Upper lobe of left lung (tissue), 6 donors: ENCODE measurements around the gene MAD2L1. TPM values are rescaled to one million over a fixed set of nuclear protein-coding genes. Genes with fewer than 3 reads are reported as not detected.

ENCODE experiments used
- ATAC-seq, 2 donors: fragments of 200-7000 bp; cut with Tn5 transposase; one replicate each; pipeline ENCODE4 v1.9.1; 2022; ENCODE audit warnings: mild to moderate bottlenecking in 2 of 2, moderate library complexity in 2 of 2; ENCODE audit not compliant: low FRiP score in 2 of 2
- DNase-seq, 2 donors: peaks; one replicate each; pipeline ENCODE4 v3.0.0-alpha.2; 2019 to 2020
- H3K27ac ChIP-seq, 4 donors: fragments of 200-600 bp; sonication (generic); one replicate each; pipeline ENCODE4 v1.5.1; 2016 to 2019
- H3K27me3 ChIP-seq, 4 donors: fragments of 200-600 bp; sonication (generic); one replicate each; pipeline ENCODE4 v1.5.1; 2017 to 2019
- H3K36me3 ChIP-seq, 4 donors: fragments of 200-600 bp; sonication (generic); one replicate each; pipeline ENCODE4 v1.5.1; 2016 to 2019
- H3K4me1 ChIP-seq, 4 donors: fragments of 200-600 bp; sonication (generic); one replicate each; pipeline ENCODE4 v1.5.1; 2018 to 2019
- H3K4me3 ChIP-seq, 4 donors: fragments of 200-600 bp; sonication (generic); one replicate each; pipeline ENCODE4 v1.5.1; 2017 to 2019; ENCODE audit warnings: mild to moderate bottlenecking in 2 of 4, moderate library complexity in 1 of 4
- H3K9me3 ChIP-seq, 4 donors: fragments of 200-600 bp; sonication (generic); one replicate each; pipeline ENCODE4 v1.5.1; 2018 to 2019
- EP300 ChIP-seq, 4 donors: sonication (generic); formaldehyde crosslinking; IDR thresholded peaks; one replicate each; pipeline ENCODE4 v1.5.1; 2017; ENCODE audit warnings: antibody characterized with exemption in 4 of 4, control low read depth in 2 of 4
- POLR2A ChIP-seq, 4 donors: fragments of 450-650 bp; IDR thresholded peaks; one replicate each; pipeline ENCODE4 v1.5.1; 2016 to 2017; ENCODE audit warnings: antibody characterized with exemption in 4 of 4, mild to moderate bottlenecking in 2 of 4
- POLR2AphosphoS5 ChIP-seq, 2 donors: sonication (generic); formaldehyde crosslinking; IDR thresholded peaks; one replicate each; pipeline ENCODE4 v1.5.1; 2017; ENCODE audit warnings: antibody characterized with exemption in 2 of 2
- WGBS, 2 donors: methylation state at CpG; one replicate each; pipeline ENCODE4 v1.1.5; 2017 to 2018; 5-methylcytosine and 5-hydroxymethylcytosine counted together
- total RNA-seq, 6 donors: library from RNA; depleted of rRNA in 4 of 6; stranded (reverse); fragments of >200 nt in 4 of 6; gene quantifications; one replicate each; pipeline versions ENCODE4 v1.1.0 to v1.2.1, GENCODE V29; 2016 to 2021
- TF ChIP-seq, protein P1 (sequence below), 6 experiments: fragments of 450-650 bp in 4 of 6; fragments of 200-600 bp in 2 of 6; sonication (generic) in 2 of 6; IDR thresholded peaks; one replicate each; pipeline ENCODE4 v1.5.1; 2016 to 2019; ENCODE audit warnings: antibody characterized with exemption in 6 of 6
- donor health status: DM: no; HTN: no; CAD: no; lungs with moderate emphysema.
- donor health status: DM: no; HTN: yes; CAD: no; lungs with severe emphysema.

Gene MAD2L1
- total RNA-seq, 6 donors from 2014 or later = 1.7 to 4.3 (median 2.4) TPM; not detected in 1

DNA sequence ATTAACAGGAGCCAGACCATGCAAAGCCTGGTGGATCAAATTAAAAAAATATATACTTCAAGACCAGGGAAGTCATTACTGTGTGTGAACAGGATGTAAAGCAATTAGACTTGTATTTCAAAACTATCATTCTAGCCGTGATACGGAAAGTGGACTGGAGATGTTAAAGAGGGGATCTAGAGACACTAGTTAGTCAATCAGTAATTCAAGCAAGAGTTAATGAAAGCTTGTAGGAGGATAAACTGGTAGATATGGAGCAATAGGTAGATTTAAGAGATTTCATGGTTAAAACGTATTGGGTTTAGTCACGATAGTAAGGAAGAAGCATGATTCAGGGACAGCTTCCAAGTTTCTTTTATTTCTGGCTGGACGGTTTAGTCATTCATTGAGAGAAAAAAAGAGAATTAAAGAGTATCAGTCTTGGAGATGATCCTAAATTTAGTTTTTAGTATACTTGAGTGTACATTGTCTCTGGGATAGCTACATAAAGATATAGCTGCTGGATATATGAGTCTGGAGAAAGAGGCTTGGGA lies 3.9 kb downstream of the MAD2L1 start:
- Histone ChIP-seq H3K27ac (no peak overlapping the region), H3K27me3 (no peaks in the 10 kb centered on the region), H3K4me3 (no peak overlapping the region), H3K36me3 (no peaks in the 10 kb centered on the region), H3K4me1 (peaks cover 8 to 10% (median 9%) of the 10 kb centered on the region in 4 donors), H3K9me3 (no peaks in the 10 kb centered on the region)
- ATAC-seq = no peak
- TF ChIP-seq EP300 (IDR thresholded peaks at IDR 0.05) (no peak), POLR2AphosphoS5 (IDR thresholded peaks at IDR 0.05) (no peak), POLR2A (IDR thresholded peaks at IDR 0.05) (no peak)
- 67 to 73% methylated on average over 5 of the region's 5 CpGs for WGBS, 2 donors
- no peak for DNase-seq

DNA sequence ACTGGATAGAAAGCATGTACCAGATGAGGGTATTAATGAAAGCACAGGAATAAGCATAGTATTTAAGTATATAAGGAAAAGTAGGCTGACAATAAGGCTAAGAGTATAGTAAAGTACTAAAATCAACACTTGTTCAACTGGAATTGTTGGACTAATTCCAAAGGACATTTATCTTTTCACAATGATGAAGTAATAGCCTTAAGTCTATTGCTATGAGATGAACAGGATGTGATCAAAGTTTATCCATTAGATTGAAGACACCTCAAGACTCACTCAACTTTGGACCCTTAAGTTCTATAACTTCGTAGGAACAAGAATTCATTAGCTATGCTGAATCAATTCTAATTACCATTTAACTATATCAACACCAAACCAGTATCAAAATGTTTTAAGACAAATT lies 7.6 kb downstream of the MAD2L1 start:
- Histone ChIP-seq H3K36me3 (no peaks in the 10 kb centered on the region), H3K27ac (no peak overlapping the region), H3K9me3 (no peaks in the 10 kb centered on the region), H3K4me3 (no peak overlapping the region), H3K4me1 (peaks cover 0 to 1% (median 0%) of the 10 kb centered on the region in 4 donors), H3K27me3 (no peaks in the 10 kb centered on the region)
- no peak for ATAC-seq
- TF ChIP-seq, protein P1, sequence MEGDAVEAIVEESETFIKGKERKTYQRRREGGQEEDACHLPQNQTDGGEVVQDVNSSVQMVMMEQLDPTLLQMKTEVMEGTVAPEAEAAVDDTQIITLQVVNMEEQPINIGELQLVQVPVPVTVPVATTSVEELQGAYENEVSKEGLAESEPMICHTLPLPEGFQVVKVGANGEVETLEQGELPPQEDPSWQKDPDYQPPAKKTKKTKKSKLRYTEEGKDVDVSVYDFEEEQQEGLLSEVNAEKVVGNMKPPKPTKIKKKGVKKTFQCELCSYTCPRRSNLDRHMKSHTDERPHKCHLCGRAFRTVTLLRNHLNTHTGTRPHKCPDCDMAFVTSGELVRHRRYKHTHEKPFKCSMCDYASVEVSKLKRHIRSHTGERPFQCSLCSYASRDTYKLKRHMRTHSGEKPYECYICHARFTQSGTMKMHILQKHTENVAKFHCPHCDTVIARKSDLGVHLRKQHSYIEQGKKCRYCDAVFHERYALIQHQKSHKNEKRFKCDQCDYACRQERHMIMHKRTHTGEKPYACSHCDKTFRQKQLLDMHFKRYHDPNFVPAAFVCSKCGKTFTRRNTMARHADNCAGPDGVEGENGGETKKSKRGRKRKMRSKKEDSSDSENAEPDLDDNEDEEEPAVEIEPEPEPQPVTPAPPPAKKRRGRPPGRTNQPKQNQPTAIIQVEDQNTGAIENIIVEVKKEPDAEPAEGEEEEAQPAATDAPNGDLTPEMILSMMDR (IDR thresholded peaks at IDR 0.05) = no peak
- TF ChIP-seq POLR2AphosphoS5 (IDR thresholded peaks at IDR 0.05) (no peak), POLR2A (IDR thresholded peaks at IDR 0.05) (no peak), EP300 (IDR thresholded peaks at IDR 0.05) (no peak)
- DNase-seq = no peak
- 76 to 84% methylated on average over 1 of the region's 1 CpG for WGBS, 2 donors

DNA sequence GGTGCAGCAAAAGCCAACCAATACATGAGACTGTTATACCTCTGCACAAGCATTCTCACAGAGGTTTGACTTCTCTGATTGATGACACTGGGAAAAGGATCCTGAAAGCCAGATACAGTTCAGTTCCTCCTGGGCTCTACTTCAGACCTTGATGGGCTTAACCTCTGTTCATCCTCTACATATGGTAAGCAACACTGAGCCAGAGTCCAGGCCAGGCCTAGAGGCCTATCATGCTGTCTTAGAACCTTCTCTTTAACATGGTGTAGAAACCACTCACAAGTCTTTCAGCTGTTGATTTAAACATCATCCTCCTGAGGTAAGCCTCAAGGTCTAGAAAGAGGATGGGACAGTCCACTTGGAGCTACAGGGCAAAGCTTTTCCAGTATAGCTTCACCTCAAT lies 9.2 kb downstream of the MAD2L1 start:
- Histone ChIP-seq H3K4me1 (peaks cover 0 to 7% (median 2%) of the 10 kb centered on the region in 4 donors), H3K9me3 (no peaks in the 10 kb centered on the region), H3K36me3 (no peaks in the 10 kb centered on the region), H3K4me3 (no peak overlapping the region), H3K27me3 (no peaks in the 10 kb centered on the region), H3K27ac (no peak overlapping the region)
- DNase-seq (no peak), ATAC-seq (no peak)
- TF ChIP-seq POLR2A (IDR thresholded peaks at IDR 0.05) (no peak), POLR2AphosphoS5 (IDR thresholded peaks at IDR 0.05) (no peak), EP300 (IDR thresholded peaks at IDR 0.05) (no peak)
- TF ChIP-seq, protein P1 (IDR thresholded peaks at IDR 0.05) = no peak

DNA sequence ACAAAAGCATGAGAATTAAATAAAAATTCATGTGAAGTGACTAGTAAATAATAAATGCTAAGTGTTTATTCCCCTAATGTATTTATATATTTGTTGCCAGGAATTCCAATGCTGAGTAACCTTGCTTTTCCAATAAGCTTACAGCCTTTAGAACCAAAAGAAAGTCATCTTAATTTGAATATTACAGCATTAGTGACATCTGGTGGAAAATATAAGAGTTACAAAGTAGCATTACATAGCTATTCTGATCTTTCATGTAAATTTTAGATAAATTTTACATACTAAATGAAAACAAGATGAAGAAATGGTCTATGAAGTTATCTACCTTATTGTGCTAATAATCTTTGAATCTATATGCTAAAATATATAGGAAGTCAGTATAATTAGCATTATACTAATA lies 10.4 kb downstream of the MAD2L1 start:
- ATAC-seq = no peak
- Histone ChIP-seq H3K27me3 (no peaks in the 10 kb centered on the region), H3K27ac (no peak overlapping the region), H3K36me3 (no peaks in the 10 kb centered on the region), H3K9me3 (no peaks in the 10 kb centered on the region), H3K4me1 (peaks cover 0 to 7% (median 2%) of the 10 kb centered on the region in 4 donors), H3K4me3 (no peak overlapping the region)
- no peak for DNase-seq
- TF ChIP-seq EP300 (IDR thresholded peaks at IDR 0.05) (no peak), POLR2AphosphoS5 (IDR thresholded peaks at IDR 0.05) (no peak), POLR2A (IDR thresholded peaks at IDR 0.05) (no peak)
- TF ChIP-seq, protein P1 (IDR thresholded peaks at IDR 0.05) = no peak

DNA sequence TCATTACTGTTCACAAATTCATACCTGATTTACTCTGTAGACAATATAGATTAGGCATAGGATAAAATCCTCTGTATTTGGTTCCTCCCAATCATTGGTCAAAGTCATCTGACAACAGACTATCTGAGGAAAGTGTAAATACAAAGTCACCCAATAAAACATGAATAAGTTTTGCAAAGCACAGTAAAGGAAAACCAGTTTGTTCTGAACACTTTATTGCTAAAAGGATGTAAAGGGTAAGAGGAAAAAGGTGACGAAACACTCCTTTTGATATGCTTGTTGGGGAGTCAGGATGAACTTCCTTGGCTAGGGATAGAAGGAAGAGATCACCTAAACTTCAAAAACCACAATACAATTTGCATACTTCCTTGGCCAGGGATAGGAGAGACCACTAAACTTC lies 10.9 kb downstream of the MAD2L1 start:
- Histone ChIP-seq H3K4me1 (peaks cover 0 to 7% (median 2%) of the 10 kb centered on the region in 4 donors), H3K27ac (no peak overlapping the region), H3K36me3 (no peaks in the 10 kb centered on the region), H3K4me3 (no peak overlapping the region), H3K9me3 (no peaks in the 10 kb centered on the region), H3K27me3 (no peaks in the 10 kb centered on the region)
- WGBS, 2 donors = 74 to 86% methylated on average over 1 of the region's 1 CpG
- ATAC-seq = no peak
- no peak for TF ChIP-seq EP300 (IDR thresholded peaks at IDR 0.05)
- TF ChIP-seq, protein P1 (IDR thresholded peaks at IDR 0.05) = no peak
- no peak for TF ChIP-seq POLR2AphosphoS5 (IDR thresholded peaks at IDR 0.05)
- no peak for TF ChIP-seq POLR2A (IDR thresholded peaks at IDR 0.05)
- no peak for DNase-seq
